LHCN-M2 (cell line): ENCODE data around the gene POMGNT2. TPM values are rescaled to one million over a fixed set of nuclear protein-coding genes. Genes with fewer than 3 reads are reported as not detected.
"Not testable (repeated sequence)": the region's sequence is repeated elsewhere in the genome, so short reads cannot be mapped to it uniquely, and the experiment has no call there.

Source experiments
- DNase-seq: peaks from one replicate; pipeline ENCODE4 v3.0.0-alpha.2; 2012; ENCODE audit warnings: low read depth
- total RNA-seq: library from RNA; depleted of rRNA; stranded (reverse); fragments of >200 nt; gene quantifications from 2 replicates; pipeline ENCODE4 v1.2.3, GENCODE V29; 2014

The POMGNT2 gene
- total RNA-seq, 1 experiment from 2014 or later, result 16.1 TPM

DNA sequence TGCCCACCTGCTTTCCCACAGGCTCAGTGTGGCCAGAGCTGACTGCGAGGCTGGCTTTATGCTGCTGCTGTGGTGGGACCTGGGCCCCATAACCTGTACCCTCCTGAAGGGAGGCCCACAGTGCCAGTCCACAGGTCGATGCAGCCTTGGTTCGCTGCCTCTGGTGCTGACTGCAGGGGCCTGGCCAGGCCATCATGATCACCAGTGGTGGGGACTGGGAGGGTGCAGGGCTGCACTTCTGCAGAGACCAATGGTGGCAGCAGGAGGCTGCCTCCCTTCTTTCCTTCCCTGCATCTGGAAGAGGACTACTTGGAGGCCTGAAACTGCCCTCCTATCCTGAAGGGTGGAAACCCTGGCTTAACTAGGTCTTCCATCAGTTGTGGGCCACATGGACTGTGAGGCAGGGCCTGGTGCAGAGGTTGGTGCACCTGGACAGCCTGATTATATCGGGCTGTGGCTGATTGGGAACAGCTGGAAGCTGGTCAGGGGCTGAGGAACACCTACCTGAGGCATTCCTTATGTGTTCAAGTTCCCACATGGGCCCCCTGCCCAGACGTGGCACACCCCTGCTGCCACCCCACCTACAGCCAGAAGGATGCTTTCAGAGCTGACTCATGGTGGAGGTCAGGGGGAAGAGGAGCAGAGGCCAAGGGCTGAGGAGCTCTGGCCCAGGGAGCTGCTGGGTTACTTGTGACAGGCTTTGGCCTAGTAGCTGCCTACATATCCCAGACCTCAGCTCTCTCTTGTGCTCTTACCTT, 29.8 kb downstream of the POMGNT2 start:
- no peak for DNase-seq

DNA sequence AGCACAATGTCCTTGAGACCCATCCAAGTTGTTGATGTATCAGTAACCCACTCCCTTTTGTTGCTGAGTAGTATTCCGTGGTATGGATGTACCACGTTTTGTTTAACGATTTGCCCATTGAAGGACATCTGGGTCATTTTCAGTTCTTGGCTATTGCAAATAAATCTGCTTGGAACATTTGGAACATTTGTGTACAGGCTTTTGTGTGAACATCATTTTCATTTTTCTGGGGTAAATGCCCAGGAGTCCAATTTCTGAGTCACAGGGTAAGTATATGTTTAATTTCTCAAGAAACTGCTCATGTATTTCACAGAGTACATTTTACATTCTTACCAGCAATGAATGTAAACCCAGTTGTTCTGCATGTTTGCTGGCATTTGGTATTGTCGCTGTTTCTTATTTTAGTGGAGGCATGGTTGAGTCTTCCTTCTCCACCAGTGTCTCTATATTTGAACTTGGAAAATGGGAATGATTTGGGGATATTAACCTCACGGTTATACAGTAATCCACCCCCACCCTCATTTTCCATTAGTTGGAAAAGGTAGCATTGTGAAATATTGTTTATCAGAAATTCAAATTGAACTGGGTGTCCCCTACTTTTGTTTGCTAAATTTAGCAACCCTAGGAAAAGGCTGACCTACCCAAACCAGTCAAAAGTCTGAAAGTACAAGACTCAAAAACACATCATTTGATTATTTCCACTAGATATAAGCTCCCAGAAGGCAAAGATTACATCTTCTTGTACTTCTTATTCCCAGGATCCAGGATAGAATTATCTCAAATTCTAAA, 30.8 kb downstream of the POMGNT2 start:
- no peak for DNase-seq

DNA sequence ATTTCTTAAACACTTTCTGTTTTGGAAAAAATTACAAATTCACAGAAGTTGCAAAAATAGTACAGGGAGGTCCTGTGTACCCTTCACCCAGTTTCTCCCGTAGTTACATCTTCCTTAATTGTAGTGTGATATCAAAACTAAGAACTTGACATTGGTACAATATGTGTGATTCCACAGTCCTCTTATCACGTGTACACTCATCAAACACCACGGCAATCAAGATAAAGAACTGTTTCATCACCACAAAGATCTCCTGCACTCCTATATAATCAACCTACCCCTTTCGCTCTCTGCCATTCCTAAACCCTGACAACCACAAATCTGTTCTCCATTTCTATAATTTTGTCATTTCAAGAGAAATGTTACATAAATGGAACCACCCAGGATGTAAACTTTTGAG, 31.4 kb downstream of the POMGNT2 start:
- no peak for DNase-seq

DNA sequence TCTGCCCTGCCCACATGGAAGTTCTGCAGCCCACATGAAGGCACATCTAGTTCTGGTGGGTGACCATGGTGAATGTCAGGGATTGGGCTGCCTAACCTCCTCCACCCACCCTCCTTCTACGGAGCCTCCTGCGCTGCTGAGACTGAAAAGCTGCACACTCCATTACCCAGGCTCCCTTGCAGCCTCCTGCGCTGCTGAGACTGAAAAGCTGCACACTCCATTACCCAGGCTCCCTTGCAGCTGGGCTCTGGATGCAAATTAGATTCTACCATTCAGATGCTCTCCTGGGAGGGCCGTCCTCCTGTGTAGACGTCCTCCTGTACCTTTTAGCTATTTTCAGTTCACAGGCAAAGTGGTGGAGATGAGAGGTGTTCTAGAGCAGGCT, 32.1 kb downstream of the POMGNT2 start:
- no peak for DNase-seq

DNA sequence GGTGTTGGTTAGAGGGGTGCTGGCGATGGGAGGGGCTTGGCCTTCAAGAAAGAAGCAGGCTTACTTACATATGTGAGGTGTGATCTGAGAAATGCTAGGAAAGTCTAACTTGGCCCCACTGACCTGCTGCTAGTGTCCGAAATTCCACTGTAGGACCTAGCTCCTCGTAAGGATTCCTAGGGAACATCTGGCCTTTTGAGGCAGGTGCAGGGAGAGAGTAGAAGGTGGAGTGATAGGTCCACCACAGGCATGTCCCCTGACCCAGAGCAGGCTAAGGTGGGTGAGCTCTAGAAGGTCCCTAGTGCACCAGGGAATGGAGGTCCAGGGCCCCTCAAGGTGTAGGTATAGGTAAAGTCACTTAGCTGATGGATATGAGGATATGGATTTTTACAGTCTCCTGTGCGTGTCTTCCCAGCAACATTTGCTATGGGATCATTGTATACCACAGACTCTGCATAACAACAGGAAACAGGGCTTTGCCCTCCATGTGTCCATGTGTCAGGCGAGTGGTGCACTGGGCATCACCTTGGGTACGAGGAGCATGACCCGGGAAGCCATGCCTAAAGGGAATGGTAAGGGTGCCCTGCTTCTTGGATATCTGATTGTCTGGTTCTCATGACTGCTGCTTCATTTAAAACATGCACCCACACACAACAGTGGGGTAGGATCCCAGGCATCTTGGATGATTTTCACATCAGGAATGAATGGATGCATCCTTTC, 32.6 kb downstream of the POMGNT2 start:
- no peak for DNase-seq

DNA sequence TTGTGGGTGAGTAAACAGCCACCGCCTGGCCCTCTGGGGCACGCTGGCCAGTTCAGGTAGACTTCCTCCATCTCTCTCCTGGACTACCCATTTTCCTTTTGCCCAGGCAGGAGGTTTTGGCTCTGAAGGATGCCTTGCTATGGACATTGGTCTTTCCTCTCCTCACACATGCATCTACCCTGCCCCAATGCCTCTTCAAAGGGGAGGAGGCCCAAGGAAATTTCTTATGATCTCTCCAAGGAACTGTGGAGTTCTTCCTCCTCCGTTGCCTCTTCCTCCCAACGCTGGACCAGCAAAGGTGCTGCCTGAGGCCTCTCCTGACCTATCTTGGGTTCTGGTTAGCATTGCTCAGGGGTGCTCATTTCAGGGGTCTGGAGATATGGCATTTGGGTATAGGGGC, 33.5 kb downstream of the POMGNT2 start:
- DNase-seq, result no peak

DNA sequence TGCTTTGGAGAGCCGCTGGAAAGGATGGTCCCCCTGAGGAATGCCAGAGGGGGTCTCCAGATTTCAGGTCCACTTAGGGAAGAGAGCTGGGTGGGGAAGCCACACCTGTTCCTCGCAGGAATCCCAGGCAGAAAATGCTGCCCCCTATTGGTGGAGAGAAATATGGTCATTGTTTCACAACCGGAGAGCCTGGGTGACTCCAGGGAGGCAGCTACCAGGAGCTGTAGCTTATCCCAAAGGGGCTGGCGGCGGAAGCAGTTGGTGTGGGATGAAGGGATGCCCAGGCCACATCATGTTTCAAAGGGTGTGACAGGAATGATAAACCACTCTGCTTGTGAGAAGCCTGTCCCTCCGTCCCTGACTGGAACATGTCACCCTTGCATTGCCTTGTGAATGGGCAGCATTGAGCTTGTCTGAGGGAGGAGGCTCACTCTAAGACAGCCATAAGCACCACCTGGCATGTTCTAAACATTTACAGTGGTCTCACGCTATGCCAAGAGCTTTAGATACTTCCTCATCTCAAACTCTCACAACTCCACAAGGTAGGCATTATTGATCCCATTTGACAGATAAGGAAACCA, 34.5 kb downstream of the POMGNT2 start:
- no peak for DNase-seq

DNA sequence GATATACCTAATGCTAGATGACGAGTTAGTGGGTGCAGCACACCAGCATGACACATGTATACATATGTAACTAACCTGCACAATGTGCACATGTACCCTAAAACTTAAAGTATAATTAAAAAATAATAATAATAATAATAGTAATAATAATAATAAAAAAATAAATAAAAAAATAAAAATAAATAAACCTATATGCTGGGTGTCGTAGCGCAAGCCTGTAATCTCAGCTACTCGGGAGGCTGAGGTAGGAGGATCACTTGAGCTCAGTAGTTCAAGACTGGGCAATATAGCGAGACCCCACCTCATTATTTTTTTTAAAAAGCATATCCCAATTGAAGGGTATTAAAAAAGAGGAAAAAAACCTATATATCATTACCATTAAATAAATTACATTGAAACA, 35.2 kb downstream of the POMGNT2 start:
- DNase-seq, result not testable (repeated sequence)

DNA sequence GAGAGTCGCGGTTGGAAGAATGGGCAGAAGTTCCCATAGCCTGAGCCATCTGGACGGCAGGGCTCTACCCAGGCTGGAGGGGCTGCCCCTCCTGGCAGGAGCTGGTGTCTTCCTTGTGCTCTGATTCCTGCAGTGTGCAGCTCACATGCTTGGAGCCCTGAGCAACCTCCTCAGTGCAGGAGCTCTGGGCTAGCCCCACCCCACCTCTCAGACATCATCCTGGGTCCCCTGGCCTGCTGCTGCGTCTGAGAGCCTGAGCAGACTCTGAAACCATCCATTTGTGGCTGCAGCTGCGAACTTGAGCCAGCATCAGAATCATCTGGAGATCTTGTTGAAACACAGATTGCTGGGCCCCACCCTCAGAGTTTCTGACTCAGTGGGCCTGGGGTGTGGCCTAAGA, 42.8 kb downstream of the POMGNT2 start:
- no peak for DNase-seq

DNA sequence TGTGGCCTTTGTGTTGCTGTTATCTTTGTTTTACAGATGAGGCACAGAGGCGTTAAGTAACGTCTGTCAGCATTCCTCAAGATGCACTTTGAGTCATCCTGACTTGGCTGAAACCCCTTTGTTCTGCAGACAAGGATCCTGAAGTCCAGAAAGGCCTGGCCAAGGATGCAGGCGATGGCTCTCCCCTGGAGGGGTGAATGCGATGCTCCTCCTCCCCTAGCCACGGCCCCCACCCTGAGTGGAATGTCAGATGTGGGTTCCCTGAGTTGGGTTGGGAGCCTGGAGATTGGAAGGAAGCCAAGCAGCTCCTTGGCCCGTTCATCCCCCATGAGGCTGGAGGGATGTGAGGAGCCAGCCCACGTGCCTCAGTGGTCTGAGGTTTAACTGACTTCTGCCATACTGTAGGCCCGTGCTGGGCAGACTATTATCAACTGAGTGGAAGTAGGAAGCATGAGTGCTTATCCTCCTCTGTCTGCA, 43.3 kb downstream of the POMGNT2 start:
- no peak for DNase-seq

DNA sequence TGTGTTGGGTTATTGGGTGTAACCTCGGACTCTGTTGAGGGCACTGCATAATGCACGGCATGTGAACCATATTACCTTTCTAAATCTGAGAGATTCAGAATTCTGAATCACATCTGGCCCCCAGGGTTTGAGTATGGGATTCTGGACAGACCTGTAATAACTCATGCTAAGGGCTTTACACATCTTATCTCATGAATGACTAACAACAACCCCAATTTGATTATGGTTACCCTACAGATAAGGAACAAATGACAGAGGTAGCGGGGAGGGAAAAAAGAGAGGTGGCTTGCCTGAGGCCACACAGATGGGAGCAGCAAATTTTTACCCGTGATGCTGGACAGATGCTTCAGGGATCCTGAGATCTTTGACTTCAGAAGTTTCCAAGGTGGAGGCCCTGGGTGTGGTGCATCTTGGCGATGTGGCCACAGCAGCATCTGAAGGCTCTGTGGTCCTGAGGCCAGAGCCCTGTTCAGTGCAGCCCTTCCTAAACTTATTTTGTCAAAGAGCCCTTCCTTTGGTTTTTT, 43.8 kb downstream of the POMGNT2 start:
- no peak for DNase-seq

DNA sequence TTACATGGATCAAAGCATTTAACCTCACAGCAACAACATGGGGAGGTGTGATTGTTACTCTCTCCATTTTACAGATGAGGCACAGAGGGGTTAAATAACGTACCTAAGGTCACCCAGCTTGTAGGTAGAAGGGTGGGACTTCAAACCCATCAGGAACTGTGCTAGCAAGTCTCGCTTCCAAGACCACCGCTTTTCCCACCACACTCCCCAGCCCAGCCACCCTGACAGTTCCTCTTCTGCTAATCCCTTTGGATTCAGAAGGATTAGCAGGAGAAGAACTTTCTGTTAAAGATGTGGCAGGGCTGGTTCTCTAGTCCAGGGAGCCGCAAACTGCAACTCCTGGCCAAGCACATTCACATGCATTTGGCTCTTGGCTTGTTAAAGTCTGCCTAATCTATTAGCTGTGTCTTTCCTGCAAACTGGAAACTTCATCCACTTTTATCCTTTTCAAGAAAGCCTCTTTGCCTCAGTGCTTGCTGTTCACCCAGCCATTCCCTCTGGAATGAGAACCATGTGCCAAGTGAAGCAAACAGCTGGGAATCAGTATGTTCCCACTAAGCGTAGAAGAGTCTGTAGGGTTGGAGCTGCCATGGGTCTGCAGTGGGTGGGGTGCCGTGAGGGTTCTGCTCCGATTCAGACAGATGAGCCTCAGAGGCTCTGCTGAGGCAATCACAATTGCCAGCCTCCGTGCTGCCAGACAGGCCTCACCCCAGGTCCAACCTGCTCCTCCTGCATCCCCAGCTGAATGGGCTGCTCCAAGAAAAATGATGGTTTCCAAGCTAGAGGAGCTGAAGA, 44.6 kb downstream of the POMGNT2 start:
- DNase-seq, result no peak

DNA sequence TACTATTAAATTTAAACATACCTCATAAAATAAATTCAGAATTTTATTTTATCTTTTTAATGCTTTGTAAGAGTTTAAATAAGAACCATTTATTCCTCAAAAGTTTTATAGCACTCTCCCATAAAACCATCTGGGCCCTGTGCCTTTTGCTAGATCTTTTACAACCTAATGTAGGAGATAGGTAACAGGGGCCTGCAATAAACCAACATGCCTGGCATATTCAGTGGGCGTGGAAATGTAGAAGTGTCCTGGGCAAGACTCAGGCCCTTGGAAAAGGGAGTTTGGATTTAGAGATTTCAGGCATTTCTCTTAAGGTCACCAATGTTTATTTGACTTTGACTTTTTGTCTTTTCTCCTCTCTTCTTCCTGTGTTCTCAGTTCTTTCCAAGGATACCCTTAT, 46.4 kb downstream of the POMGNT2 start:
- DNase-seq, result no peak

DNA sequence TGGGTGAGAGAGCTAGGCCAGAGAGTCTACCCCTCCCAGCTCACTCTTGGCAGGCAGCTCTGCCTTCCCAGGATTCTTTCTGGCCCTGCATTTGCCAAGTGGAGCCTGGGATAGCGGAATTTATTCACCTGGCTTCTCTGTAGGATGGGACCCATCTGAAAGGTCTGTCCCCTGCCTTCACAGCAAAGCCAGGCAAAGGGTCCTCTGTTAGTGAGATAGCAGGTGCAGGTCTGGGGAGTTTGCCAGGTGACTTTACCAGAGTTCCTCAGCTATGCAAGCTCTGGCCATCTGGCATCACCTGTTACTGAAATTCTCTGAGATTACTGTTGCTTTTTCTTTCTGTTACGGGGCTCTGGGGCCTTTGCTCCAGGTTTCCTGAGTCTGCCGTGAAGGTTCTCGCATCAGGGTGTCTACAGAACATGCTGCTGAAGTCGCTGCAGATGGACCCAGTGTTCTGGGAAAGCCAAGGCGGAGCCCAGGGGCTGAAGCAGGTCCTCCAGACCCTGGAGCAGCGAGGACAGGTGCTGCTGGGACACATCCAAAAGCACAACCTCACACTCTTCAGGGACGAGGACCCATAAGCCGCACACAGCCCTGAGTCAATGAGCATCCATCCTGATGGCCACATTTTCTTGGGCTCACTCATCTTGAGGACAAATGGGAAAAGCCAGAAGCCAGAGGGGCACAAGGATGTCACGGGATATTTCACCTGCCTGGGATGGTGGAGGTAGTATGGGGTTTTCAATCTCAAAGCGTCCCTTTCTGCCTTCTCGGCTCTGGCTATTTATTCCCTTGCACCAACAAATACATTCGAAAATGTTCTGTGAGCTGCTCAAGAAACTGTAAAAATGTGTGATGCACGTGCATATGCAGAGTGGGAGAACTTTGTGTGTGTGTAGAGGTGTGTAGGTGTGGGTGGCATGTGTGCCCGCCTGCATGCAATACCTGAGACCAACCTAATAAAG, 49.8 kb downstream of the POMGNT2 start:
- no peak for DNase-seq

DNA sequence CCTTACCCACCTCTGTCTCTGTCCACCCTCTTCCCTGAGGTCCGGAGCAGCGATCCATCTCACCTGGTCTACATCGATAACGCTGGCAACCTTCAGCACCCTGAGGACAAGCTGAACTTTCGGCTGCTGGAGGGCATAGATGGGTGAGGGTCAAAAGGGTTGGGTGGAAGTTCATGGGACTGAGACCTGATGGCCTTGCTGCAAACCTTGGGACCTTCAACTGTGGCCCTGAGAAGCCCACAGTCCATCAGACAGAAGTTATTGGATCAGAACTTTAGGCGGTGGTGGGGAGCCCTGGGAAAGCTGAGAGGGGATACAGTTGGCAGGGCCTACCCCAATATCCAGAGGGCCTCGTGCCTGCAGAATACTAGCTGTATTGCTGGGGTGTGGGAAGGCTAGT, 50.5 kb downstream of the POMGNT2 start:
- no peak for DNase-seq

DNA sequence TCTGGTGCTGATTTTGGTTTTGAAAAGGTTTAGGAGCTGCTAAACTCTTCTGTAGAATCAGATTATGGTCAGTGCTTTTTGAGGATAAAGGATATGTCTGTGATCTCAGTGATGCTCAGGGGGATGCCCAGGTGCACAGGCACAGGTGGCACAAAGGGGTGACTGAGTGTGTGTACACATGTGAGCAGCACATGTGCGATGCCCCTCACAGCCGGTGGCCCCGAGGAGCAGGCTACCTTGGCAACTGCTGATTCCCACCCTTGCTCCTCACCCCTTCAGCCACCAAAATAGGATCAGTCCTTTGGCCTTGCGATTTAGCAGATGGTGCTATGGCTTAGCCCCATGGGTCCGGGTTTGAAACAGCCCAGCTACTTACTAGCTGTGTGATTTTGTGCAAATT, 51.1 kb downstream of the POMGNT2 start:
- DNase-seq, result no peak

DNA sequence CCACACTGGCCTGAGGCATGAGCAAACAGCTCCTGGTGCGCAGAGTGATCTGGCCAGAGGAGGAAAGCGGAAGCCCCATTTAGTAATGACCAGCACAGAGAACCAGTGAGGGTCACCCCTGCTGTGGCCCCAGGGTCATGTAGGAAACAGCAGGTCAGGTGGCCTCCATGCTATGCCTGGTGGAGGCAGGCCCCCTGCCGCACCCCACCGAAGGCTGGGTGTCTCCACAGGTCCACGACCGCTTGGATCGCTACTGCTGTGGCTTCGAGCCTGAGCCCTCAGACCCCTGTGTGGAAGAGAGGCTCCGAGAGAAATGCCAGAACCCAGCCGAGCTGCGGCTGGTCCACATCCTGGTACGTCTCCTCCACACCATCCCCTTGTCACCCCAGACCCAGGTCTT, 52.6 kb downstream of the POMGNT2 start:
- no peak for DNase-seq

DNA sequence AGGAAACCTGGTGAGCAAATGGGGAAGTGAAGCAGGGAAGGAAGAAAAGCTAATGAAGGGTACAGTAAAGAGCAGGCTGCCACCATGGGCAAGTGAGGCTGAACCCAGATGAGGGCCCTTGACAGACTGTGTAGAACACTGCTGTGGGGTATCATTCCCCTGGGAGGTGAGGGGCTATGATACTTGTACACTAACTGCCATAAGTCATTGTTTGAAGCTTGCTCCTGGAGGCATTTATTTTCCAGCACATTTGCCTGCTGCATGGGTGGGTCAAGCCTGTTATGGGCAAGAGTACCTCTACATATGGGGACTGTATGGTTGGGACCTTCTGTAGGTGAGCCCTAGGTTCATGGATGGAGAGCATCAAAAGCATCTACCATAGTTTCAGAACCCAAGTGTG, 57.4 kb downstream of the POMGNT2 start:
- no peak for DNase-seq

DNA sequence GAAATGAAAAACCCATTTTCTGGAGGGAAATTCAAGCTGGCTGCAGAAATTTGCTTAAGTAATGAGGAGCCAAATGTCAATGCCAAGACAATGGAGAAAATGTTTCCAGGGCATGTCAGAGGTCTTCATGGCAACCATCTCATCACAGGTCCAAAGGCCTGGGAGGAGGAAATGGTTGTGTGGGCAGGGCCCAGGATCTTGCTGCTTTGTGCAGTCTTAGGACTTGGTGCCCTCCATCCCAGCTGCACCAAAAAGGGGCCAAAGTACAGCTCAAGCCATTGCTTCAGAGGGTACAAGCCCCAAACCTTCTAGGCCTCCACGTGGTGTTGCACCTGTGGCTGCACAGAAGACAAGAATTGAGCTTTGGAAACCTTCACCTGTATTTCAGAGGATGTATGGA, 59.3 kb downstream of the POMGNT2 start:
- DNase-seq, result no peak

DNA sequence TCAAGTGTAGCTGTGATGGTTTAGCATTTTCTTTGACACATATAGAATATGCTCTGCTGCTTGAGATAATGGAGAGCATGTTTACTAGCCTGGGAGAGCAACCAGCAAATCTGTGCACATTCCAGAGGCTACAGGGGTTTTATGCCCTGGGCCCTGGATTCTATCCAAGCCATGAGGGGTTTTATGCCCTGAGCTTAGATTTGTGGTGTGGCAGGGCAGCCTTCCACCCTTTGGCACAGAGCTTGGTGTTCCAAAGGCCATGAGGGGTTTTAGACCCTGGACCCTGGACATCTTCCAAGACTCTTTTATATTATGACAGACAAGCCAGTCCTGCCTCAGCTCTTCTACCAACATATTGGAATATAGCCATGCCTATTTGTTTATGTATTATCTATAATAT, 60.8 kb downstream of the POMGNT2 start:
- not testable (repeated sequence) for DNase-seq
